HG02642 (cell line): Measurements from ENCODE around the gene MKKS.
"Not testable (repeated sequence)": the region's sequence is repeated elsewhere in the genome, so short reads cannot be mapped to it uniquely, and the experiment has no call there.

Source experiments
- ATAC-seq: cut with Tn5 transposase; IDR thresholded peaks from one replicate; pipeline ENCODE4 v1.9.1; 2021; ENCODE audit warnings: mild to moderate bottlenecking; ENCODE audit not compliant: unreplicated experiment, poor library complexity

The MKKS gene

GRCh38 chr20:10417218-10417617, 16.8 kb downstream of the MKKS start:
- ATAC-seq: not testable (repeated sequence)

GRCh38 chr20:10415013-10415650, 18.9 kb downstream of the MKKS start:
- no peak for ATAC-seq

- no peak for ATAC-seq
Observed at GRCh38 chr20:10412591-10413408, 21.2 kb downstream of the MKKS start.

- no peak for ATAC-seq
Observed at GRCh38 chr20:10411673-10412072, 22.3 kb downstream of the MKKS start.

GRCh38 chr20:10408108-10408813, 25.8 kb downstream of the MKKS start:
- no peak for ATAC-seq

- no peak for ATAC-seq
Observed at GRCh38 chr20:10404959-10405530, 29.0 kb downstream of the MKKS start.

- ATAC-seq: no peak
Observed at GRCh38 chr20:10404023-10404628, 29.9 kb downstream of the MKKS start.

- no peak for ATAC-seq
Observed at GRCh38 chr20:10402938-10403608, 30.9 kb downstream of the MKKS start.

- no peak for ATAC-seq
Observed at GRCh38 chr20:10398834-10399369, 35.1 kb downstream of the MKKS start.

- not testable (repeated sequence) for ATAC-seq
Observed at GRCh38 chr20:10394752-10395151, 39.3 kb downstream of the MKKS start.

GRCh38 chr20:10390709-10391108, 43.3 kb downstream of the MKKS start:
- no peak for ATAC-seq

GRCh38 chr20:10388597-10388996, 45.4 kb downstream of the MKKS start:
- no peak for ATAC-seq

- no peak for ATAC-seq
Observed at GRCh38 chr20:10387686-10388085, 46.3 kb downstream of the MKKS start.

GRCh38 chr20:10385850-10386544, 48.0 kb downstream of the MKKS start:
- no peak for ATAC-seq

- no peak for ATAC-seq
Observed at GRCh38 chr20:10381477-10381876, 52.5 kb downstream of the MKKS start.

GRCh38 chr20:10379761-10380160, 54.3 kb downstream of the MKKS start:
- no peak for ATAC-seq

- ATAC-seq: no peak
Observed at GRCh38 chr20:10376270-10377075, 57.5 kb downstream of the MKKS start.

- ATAC-seq: no peak
Observed at GRCh38 chr20:10375191-10375590, 58.8 kb downstream of the MKKS start.
